SK-N-SH treated with all-trans-retinoic acid at 6 μM for 48 hours (cell line): Measurements from ENCODE around the gene LCN1.

ENCODE experiments used
- ARNTL ChIP-seq: fragments of 450-650 bp; formaldehyde crosslinking; IDR thresholded peaks from 2 replicates; pipeline ENCODE4 v1.5.0; 2020; ENCODE audit warnings: low read depth, mild to moderate bottlenecking, moderate library complexity, borderline replicate concordance
- PATZ1 ChIP-seq: fragments of 250-450 bp; sonication (Bioruptor Pico); IDR thresholded peaks from 2 replicates; pipeline ENCODE4 v1.8.0; 2020; ENCODE audit warnings: mild to moderate bottlenecking, moderate library complexity, borderline replicate concordance

DNA sequence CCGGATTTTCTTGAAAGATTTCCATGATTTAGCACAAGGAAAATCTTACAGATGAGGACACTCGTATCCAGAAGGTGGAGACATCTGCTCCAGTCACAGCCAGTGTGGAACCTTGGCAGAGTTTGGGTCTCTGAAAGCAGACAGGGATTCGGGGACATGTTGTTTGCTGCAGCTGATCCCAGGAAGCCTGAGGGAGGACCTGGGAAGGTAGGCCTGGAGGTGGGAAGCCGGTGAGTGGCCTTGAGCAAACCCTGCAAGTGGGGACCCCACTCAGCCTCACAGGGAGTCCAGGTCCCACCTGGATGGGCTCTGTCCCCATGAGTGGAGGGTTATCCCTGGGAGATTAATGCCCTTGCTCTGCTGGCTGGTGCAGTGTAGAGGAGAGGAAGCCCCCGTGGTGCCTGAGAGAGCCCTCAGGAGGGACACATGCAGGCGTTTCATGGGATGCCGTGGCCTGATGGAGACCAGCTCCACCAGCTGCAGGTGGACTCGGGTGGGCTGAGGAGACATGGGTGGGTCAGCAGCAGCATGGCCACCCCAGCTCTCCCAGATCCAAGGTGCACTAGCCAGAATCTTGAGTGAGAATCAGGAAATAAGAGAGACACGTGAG, 12.9 kb upstream of the LCN1 start:
- TF ChIP-seq PATZ1 (CRISPR knock-in tag) (no peak), ARNTL (CRISPR knock-in tag) (no peak)
